CD4-positive, alpha-beta T cell treated with Interleukin-1 beta for 1 hour (primary cell): Measurements from ENCODE around the gene PIK3C2B.
A peak's percentile ranks its signal among the peaks of the same experiment; 100 is the strongest.
"Not testable (repeated sequence)": the region's sequence is repeated elsewhere in the genome, so short reads cannot be mapped to it uniquely, and the experiment has no call there.

ENCODE experiments used
- DNase-seq, 2 donors: peaks; one replicate each; pipeline ENCODE4 v3.0.0-alpha.2; 2020 to 2022

Gene PIK3C2B

DNA sequence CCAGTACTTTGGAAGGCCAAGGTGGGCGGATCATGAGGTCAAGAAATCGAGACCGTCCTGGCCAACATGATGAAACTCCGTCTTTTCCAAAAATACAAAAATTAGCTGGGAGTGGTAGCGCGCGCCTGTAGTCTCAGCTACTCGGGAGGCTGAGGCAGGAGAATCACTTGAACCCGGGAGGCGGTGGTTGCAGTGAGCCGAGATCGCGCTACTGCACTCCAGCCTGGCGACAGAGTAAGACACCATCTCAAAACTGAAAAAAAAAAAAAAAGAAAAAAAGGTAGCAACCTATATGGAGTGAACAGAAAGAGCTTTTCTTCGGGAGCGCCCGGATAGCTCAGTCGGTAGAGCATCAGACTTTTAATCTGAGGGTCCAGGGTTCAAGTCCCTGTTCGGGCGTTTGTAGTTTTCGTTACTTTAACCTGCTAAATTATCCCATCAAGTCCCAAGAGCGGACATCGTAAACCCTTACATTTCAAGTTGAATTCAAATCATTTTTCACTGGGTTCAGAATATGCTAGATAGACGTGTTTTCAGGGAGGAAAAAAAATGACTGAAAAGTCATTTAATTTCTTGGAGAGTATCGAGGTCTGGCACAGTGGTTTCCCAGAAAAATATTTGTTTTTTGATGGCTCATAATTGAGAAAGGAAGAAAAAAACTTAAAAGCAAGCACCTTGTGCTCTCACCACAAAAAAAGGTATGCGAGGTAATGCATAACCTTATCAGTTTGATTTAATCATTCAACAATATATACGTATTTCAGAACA lies 11.8 kb upstream of the PIK3C2B start:
- DNase-seq: peak; percentile 79 to 83

DNA sequence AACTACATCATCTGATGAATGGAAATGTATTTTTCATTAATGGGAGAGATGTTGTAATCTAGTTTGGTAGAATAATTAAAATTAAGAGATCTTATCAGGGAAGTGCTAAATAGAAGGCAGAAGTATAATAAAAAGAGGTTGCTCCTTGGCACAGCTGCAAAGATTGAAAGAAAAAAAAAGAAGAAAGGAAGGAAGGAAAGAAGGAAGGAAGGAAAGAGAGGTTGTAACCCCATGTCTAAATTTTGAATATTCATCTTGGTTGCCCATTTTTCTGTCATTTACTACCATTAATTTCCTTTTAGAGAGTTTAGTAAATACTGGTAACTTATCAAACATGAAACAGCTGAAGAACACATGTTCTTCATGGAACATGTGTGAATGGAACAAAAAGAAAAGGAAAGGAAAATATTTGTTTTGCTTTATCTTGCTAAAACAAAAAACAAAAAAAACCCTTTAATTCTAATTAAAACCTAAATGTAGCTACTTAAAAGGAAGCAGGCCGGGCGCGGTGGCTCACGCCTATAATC lies 11.1 kb upstream of the PIK3C2B start:
- no peak for DNase-seq

DNA sequence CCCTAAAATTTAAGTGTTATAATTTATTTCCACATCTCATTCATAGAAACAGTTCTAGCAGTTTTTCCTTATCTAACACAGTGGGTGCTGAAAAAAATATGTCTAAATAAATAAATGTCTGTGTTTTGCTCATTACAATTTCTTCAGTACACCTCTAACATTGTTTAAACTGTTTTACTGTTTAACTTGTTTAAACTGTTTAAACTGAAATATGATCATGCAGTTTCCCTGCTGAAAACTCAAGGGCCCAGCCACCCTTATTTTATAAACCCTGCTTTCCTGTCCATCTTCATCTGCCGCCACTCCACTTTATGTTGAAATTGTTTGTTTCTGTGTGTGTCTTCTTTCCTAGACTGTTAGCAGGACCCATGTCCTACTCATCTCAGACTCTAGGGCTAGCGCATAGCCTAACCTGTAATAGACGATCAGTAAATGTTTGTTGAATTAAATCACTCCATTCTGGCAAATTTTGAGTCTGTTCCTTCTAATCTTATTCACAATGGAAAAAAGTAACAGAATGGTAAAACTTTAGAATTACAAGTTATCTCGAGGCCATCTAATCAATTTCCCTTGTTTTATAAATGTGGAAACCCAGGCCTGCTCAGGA lies 9.4 kb upstream of the PIK3C2B start:
- DNase-seq: no peak

DNA sequence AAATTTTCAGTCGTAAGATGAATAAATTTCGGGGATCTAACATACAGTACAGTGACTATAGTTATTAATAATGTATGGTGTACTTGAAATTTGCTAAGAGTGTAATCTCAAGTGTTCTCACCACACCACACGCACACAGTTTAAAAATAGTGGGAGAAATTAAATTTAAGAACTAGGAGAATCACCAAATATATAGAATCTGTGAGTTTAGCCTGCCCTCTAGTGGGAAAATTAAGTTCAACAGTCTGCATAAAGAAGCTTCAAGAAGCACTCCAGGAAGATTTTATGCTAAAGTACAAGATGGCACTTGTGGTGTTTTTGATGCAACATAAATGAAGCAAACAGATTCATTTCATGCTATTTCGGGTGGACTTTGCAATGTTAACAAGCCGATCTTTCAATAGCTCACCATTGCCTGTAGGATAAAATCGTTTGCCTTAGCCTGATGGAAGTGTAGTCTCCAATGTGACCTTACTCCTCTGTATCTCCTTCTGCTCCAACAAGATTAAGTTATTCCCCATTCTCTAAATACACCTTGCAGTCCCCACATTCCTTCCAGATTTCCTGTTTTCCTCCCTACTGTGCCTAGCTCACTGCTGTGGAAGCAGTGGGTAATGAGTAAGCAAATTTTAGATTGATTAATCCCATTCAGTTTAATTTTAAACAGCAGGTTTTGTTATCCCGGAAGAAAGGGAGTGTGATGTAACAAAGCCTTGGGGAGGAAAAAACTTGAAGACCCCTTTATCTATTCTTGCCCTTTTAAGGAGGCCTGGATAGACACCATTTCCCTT lies 8.7 kb upstream of the PIK3C2B start:
- peak in 1 of 2 donors; percentile 84 for DNase-seq

DNA sequence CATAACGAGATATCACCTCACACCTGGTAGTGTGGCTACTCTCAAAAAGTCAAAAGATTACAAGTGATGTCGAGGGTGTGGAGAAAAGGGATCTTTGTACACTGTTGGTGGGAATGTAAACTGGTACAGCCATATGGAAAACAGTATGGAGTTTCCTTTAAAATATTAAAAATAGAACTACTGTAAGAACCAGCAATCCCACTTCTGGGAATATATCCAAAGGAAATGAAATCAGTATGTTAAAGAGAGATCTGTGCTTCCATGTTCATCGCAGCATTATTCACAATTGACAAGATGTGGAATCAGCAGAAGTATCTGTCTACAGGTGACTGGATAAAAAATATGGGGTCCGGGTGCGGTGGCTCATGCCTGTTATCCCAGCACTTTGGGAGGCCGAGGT lies 7.6 kb upstream of the PIK3C2B start:
- DNase-seq: no peak

DNA sequence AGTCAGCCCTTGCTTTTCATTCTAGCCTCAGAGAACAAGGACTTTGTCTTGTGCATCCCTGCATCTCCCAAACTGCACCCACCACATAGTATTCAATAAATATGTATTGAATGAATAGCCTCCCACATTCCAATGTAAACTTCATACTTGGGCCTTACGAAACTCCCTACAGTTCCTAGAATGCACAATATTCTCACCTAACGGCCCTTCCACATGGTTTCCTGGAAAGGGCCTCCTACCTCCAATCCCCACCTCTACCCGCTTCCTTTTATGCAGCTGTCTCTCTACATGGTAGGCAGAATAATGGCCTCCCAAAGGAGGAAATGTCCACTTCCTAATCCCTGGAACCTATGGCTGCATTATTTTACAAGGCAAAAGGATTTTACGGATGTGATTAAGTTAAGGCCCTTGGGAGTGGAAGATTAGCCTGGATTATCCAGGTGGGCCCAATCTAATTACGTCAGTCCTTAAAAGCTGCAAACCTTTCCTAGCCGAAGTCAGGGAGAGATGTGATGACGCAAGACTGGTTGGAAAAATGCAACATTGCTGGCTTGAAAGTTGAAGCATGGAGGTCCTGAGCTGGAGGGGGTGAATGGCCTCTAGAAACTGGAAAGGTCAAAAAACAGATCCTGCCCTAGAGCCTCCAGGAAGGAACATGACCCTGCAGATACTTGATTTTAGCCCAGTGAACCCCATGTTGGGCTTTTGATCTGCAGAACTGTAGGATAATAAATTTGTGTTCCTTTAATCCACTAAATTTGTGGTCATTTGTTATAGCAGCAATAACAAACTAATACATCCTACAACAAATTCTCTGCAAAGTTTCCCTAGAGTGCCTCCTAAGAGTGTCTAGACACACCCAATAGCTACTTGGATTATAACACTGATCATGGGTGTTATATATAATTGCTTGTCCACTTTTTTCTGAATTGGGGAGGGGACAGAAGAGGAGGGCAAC lies 5.2 kb upstream of the PIK3C2B start:
- DNase-seq: no peak

DNA sequence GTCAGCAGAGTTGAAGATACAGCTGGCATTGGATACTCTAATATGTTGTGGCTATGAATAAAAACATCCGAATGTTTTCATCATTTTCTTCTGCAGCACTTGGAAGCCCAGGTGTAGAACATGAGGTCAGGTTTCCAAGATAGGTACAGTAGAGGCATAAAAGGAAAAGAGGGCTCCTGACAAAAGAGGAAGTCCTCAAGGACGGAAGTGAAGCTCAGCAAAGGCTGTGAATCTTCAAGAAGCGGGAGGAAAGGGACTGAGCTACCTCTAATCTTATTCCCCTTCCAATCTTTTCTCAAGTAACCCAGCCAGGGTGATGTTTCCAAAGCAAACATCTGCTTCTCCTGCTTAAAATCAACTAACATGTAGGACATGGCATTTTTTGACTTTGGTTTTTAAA lies 4.4 kb upstream of the PIK3C2B start:
- no peak for DNase-seq

DNA sequence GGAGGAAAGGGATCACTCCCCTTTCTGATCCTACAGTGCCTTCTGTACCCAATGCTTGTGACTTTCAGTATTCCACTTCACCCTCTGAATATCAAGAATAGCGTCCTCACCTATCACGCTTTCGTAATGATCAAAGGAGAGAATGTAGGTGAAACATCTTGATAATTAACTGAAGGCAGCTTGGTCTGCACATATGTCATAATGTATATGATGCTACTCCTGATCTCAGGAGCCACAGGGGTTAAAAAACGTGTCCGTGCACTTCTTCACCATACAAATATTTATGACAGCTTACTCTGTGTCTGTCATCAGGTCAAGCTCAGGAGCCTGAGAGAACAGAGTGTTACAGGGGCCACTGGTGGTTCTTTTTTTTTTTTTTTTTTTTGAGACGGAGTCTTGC lies 1.2 kb upstream of the PIK3C2B start:
- no peak for DNase-seq

DNA sequence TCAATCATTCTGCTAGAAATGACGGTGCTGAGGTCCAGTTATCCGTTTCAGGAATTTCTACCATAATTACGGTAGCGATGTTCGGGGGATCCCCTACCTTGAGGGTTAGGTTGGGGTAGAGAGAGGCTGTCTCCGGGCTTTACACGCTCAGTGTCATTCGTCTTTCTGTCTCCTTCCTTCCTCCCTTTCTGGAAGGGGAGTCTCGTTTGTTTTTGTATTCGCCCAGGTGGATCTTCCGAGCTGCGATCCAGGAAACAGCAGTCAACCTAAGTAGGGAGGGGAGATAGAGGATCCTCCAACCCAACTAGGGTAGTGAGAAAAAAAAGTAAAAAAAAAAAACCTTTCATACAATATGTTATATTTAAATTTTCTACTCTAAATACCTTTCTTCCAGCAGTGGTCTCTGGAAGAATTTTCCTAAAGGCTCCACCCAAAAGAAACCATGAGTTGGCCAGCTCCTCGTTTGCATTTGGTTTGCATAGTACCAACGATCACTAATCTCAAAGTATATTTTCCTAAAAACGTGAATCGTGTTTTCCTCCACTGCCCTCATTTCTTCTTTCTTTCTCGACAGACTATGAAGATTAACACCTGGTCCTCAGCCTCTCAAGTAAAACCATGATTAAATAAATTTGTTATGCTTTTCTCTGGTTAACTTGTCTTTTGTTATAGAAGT lies 611 bp upstream of the PIK3C2B start:
- peak in 1 of 2 donors; percentile 56 for DNase-seq

DNA sequence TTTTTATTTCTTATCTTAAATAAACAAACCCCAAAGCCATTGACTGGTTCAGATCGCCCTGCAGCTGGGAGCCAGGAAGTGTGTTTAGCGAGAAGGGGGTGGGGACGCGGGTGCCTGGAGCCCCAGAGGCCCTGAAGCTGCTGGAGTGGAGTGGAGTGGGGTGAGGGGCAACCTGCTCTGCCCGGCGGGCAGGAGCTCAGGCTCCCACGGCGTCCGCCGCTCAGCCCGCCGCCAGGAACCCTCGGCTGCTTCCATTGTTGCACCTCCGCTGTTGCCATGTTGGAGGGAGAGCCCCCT lies 673 bp downstream of the PIK3C2B start:
- DNase-seq: peak; percentile 48 to 61

DNA sequence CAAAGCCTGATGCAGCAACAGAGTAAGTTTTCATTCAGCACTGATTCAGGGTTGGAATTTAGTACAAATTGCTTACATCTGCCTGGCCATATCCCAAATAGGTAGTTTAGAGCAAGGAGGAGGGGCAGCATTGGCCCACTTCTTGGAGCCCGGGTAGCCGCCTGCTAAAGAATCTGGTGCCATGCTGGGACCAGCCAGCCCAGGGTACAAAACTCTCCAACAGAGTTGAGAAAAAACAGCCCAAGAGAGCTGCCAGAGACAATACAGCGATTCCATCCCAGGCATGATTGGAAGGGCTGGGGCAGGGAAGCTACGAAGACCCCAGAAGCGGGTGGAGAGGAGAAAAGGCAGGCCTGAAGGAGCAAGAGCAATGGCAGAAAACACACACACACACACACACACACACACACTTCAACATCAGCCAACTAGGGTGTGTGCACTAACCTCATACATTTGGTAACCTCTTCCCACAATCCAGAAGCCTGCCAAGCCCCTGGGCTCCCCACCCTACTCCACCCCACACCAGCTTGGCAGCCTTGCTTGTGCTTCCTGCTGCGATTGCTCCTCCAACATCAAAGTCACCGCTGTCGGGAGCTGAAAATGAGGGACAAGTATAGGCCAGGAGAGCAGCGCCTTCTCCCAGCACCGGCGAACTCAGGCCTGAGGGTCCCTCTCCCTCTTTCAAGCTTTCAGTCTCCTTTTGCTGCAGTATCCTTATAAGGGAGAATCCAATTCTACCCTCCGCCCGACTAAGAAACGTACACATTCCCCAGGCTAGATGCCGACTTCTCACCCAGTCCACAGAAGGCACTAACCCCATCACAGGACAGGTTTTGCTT lies 1.2 kb downstream of the PIK3C2B start:
- no peak for DNase-seq

DNA sequence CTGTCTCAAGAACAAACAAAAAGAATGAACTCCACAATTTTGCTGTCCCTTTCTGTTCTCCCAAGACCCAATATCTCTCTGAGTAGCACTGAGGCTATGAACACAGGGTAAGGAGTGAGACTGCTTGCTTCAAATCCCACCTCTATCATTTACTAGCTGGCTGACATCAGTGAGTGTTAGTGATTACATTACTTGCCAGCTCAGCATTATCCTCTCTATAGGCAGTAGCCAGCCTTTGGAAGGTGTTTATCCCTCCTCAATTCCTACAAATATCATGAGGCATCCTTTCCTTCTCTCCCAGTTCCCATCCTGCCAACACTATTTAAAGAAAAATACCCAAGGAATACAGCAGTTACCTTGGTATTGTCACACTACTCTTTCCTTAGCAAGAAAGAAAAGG lies 3.0 kb downstream of the PIK3C2B start:
- no peak for DNase-seq

DNA sequence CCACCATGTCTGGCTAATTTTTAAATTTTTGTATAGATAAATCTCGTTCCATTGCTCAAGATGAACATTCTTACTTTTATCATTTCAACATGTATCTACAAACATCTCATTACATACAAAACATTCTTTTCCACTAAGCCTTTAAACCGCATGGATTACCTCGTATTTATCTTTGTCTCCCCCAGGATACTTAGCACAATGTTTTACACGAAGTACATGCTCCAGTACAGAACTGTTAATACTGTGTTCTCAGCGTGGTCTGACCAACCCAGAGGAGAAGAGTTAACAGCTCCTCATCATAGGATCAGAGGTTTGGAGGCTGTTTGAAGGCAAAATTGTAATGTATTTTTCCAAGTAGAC lies 7.4 kb downstream of the PIK3C2B start:
- DNase-seq: no peak

DNA sequence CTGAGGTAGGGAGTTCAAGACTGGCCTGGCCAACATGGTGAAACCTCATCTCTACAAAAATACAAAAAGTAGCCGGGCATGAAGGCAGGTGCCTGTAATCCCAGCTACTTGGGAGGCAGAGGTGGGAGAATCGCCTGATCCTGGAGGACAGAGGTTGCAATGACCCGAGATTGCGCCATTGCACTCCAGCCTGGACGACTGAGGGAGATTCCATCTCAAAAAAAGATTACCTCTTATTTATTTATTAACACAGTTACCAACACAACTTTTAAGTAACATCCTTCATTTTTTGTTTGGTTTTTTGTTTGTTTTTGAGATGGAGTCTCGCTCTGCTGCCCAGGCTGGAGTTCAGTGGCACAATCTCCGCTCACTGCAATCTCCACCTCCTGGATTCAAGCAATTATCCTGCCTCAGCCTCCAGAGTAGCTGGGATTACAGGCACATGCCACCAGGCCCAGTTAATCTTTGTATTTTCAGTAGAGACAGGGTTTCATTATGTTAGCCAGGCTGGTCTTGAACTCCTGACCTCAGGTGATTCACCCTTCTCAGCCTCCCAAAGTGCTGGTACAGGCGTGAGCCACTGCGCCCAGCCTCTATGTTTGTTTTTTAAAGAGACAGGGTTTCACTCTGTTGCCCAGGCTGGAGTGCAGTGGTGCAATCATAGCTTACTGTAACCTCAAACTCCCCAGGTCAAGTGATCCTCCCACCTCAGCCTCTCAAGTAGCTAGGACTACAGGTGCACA lies 7.9 kb downstream of the PIK3C2B start:
- not testable (repeated sequence) for DNase-seq

DNA sequence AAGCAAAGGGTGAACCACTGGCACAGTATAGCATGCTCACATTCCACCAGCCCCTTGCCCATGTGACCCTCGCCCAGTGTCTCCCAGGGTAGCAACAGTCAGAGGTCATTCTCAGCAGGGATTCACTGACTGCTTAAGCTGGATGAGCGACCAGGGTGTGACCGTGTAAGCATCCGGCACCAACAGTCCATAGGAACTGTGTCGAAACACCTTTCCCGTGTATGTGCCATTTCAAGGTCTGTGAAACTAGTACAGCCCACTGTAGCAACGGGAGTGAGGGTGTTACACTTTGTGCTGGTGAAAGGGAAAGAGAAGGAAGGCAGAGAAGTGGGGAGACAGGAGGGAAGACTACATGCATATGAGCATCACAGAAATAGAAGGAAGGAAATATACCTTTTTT lies 10.8 kb downstream of the PIK3C2B start:
- DNase-seq: no peak

DNA sequence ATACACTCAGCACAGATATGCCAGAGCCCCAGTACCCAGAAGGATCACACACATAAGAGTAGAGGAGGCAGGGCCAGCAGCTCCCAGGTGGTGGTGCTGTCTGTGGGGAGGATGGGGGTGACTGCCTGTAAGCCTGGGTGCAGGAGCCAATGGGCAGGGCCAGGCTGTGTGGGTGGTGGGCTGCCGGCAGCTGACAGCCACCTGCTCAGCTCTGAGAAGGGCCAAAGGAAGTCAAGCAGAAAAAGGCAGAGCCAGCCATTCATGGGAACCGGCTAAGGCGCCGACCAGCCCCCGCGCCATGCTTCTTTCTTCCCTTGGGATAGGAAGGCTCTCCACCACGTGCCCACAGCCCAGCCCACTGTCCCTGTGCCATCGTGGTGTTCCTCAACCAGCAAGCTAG lies 14.1 kb downstream of the PIK3C2B start:
- peak in 1 of 2 donors; percentile 27 for DNase-seq

DNA sequence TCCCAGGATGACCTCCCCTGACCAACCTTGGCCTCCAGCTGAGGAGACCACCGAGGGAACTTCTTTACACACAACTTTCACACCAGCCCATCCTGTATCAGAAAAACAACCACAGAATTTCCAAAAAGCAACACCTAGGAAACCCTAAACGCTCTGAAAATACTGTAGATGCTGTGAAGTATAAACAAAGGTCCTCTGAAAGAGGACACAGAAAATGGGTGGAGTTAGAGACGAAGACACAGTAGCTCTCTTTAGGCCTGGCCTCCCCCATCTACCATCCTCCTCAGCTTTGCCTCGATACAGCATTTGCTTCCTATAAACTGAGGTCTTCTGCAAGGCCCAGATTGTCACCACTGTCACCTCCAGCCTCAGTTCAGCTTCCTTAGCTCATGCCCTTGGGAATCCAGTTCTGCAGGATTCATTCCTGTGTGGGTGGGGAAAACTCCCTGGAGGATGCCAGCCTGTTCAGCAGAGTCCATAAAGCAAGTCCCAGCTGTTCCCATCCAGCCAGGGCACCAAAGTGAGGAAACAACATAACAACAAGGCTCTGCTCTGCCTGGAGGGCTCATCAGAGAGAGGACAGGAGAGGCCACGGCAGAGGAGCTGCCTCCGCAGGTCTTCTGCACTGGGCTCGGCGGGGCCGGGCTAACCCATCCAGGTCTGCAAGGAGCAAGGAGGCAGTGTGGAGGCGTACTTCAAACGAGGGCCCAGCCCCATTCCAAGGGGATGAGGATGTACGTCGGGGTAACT lies 15.0 kb downstream of the PIK3C2B start:
- no peak for DNase-seq

DNA sequence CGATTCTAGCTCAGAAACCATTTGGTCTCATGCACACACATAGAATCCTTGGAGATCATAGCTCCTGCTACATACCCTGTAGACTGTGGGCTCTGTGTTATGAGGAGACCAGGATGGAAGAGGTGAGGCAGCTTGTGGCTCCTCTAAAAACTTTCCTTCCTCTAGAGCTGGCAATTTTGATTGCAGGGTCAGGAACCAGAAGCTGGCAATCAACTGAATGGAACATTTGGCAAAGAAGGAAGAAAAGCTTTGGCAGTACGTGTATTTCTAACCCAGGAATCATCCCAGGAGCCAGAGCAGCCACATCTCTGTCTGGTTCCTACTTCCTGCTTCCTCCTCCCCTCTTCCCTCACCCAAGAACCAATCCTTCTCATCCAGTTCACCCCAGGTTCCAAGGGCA lies 15.7 kb downstream of the PIK3C2B start:
- DNase-seq: no peak

DNA sequence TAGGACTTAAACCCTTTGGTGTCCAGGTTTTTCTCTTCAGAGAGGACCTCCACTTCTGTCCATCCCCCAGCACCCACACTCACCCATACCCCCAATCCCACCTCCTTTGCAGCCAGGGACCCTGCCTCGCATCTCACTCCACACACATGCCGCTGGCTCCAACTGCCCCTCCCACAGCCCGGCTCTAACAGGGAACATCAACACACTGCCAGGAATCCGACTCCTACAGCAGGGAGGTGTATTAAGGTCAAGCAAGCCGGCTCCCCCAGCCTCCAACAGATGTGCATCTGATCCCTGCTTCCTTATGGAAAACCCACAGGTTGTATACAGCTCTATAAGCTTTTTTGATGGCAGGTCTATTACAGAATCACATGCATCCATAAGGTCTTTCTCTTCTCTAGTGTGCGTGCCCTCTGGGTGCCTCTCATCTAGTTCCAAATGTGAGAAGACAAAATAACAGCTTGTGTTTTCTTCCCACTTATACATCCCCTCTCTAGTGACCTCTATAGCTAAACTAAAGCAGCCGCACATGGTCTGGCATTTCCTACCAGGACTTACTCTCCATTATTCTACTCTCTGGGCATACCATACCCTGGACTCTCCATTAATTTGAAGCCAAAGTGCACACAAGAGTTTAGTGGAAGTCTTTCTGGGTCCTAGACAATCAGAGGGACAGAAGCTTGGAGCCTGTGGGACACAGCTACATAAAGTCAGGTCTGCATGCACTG lies 16.3 kb downstream of the PIK3C2B start:
- DNase-seq: no peak
